AG04449 (cell line): Measurements from ENCODE around the gene PTPRT.

Source experiments
- CTCF ChIA-PET: fragments of 350-600 bp; formaldehyde crosslinking; extraction: SDS; loops from one replicate; lab custom pipeline; 2021; ENCODE audit warnings: antibody characterized with exemption; lab: Yijun Ruan, JAX
- POLR2A ChIA-PET: fragments of 400-600, 350-600 bp; formaldehyde crosslinking; extraction: SDS; loops from one replicate; lab custom pipeline; 2020; ENCODE audit warnings: antibody characterized with exemption, inconsistent platforms; lab: Yijun Ruan, JAX
- DNase-seq: peaks from one replicate; pipeline ENCODE4 v3.0.0-alpha.2; 2010; ENCODE audit warnings: low read depth, low spot score
- H3K4me3 ChIP-seq: 2 replicates; pipeline ENCODE4 v1.5.1; 2011; ENCODE audit warnings: low read depth, mild to moderate bottlenecking, control low read depth, low read length
- CTCF ChIP-seq: IDR thresholded peaks from one replicate; pipeline ENCODE4 v1.5.1; 2011; ENCODE audit warnings: mild to moderate bottlenecking, moderate library complexity, low read length, control low read depth, inconsistent platforms; ENCODE audit not compliant: insufficient read depth; ENCODE audit errors: missing control alignments

The PTPRT gene

GRCh38 chr20:42628683-42629082 is 561.0 kb downstream of the PTPRT start:
- CTCF ChIA-PET, result no interaction called here
- H3K4me3 ChIP-seq, result no peak overlapping the region
- TF ChIP-seq CTCF, result no peak
- POLR2A ChIA-PET, result no interaction called here
- DNase-seq, result no peak

DNA sequence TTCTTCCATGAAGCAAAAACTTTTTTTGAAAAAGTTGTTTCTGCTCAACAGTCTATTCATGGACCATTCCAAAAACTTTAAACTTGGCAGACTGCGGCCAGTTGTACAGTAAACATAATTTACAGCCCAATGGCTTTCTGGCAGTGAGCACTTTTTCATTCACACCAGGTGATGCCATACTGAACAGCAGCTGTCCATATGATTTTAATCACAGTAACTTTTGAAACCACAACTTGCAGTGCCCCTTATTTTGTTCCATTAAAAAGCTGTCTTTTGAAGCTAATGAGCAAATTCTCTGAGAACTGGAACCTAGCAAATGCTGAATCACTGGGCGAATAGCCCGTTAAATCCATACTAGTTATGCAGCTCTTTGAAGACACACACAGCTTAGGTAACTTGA is 576.6 kb downstream of the PTPRT start:
- POLR2A ChIA-PET, result no interaction called here
- TF ChIP-seq CTCF, result no peak
- CTCF ChIA-PET, result no interaction called here
- no peak overlapping the region for H3K4me3 ChIP-seq
- no peak for DNase-seq

DNA sequence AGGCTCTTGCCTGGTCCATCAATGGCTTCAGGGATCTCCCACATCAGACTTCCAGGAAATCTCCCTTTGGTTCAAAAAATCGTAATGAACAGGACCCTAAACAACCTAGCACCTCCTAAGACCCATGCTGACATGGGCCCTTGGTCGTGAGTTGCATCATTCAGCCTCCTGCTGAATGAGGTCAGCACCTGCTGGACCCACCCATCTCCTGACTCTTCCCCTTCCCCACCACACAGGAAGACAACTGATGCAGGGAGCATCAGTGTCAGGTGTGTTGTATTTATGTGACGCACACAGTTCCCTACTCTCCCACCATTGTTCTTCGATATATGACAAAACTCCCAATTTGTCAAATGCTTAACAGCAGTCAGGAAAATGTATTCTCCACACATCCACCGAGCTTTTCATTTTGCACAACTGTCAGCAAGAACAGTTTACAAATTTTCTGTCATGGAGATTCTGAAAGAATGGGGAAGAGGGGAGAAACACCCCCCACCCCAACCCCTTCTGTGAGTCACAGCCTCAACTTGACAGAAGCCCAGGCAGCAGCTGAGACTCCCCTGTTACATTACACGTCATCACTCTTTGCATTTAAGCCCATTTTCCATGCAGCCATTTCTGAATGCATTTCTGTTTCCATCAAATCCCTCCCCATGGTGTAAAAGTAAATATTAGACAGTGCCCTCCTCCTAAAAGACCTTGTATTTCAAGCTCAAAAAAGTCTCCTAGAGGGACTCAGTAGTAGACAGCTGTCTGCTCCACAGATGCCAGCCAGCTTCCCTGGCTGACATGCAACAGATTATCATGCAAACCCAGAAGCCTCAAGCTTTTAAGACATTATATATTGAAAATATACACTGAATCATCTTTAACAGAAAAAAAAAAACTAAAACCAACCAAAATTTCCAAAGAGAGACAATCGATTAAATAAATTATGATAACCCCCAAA is 577.5 kb downstream of the PTPRT start:
- ChIA-PET POLR2A (no interaction called here), CTCF (no interaction called here)
- H3K4me3 ChIP-seq, result no peak overlapping the region

DNA sequence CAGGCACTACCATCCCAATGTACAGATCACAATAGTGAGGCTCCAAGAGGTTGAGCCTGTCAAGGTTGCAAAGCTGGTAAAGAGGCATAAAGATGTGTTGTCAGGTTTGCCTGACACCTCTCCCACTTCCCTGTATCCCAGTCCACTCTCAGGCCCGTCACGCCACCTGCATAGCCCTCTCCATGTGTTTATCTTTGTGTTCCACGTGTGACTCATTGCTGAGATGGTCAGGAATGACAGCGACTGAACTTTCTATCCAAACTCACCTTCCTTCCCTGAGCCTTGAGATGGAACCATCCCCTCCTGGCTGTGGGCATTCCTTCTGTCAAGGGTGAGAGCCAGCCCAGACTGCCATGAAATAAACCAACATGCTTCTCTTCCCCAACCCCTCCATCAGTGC is 578.3 kb downstream of the PTPRT start:
- TF ChIP-seq CTCF, result no peak
- no peak for DNase-seq
- ChIA-PET POLR2A (no interaction called here), CTCF (no interaction called here)
- no peak overlapping the region for H3K4me3 ChIP-seq

More for the DNA sequence above, 577.5 kb downstream of the PTPRT start:
- TF ChIP-seq CTCF, result no peak
- DNase-seq, result no peak

DNA sequence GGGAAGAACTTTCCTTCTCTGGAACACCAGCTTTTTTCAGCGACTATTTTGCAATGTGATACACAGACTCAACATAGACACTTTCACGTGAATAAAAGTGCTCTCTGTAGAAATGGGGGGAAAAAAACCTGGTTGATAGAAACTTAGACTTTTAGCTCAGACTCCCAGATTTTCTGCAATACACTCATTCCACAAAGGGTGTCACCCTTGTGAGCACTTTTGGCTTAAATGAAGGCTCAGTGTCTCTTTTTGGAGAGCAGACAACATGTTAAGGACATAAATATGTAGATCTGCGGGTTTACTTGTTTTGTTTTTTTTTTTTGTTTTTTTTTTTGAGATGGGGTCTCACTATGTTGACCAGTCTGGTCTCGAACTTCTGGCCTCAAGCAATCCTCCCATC is 579.6 kb downstream of the PTPRT start:
- CTCF ChIA-PET, result no interaction called here

More for the DNA sequence above, 579.6 kb downstream of the PTPRT start:
- TF ChIP-seq CTCF, result no peak
- POLR2A ChIA-PET, result no interaction called here
- DNase-seq, result no peak
- no peak overlapping the region for H3K4me3 ChIP-seq
